RPMI7951 (cell line): ENCODE results near the gene TYMP. TPM values are rescaled to one million over a fixed set of nuclear protein-coding genes. Genes with fewer than 3 reads are reported as not detected.
"Not testable (repeated sequence)": the region's sequence is repeated elsewhere in the genome, so short reads cannot be mapped to it uniquely, and the experiment has no call there.

Source experiments
- DNase-seq: peaks from one replicate; pipeline ENCODE4 v3.0.0-alpha.2; 2012; ENCODE audit warnings: low read depth
- total RNA-seq: library from RNA; depleted of rRNA; stranded (reverse); fragments of >200 nt; shearing (Covaris generic); gene quantifications from 2 replicates; pipeline ENCODE4 v1.2.3, GENCODE V29; 2014

Gene TYMP
- total RNA-seq, 1 experiment from 2014 or later, result 16.5 TPM

- DNase-seq, result peak; percentile 47
Measured at GRCh38 chr22:50524676-50525103, 5.1 kb downstream of the TYMP start.

GRCh38 chr22:50523806-50524675, 5.8 kb downstream of the TYMP start:
- DNase-seq, result no peak

- no peak for DNase-seq
Measured at GRCh38 chr22:50523458-50523805, 6.4 kb downstream of the TYMP start.

- DNase-seq, result no peak
Measured at GRCh38 chr22:50522806-50523438, 6.9 kb downstream of the TYMP start.

GRCh38 chr22:50522208-50522805, 7.5 kb downstream of the TYMP start:
- no peak for DNase-seq

- no peak for DNase-seq
Measured at GRCh38 chr22:50521710-50522109, 8.1 kb downstream of the TYMP start.

DNA sequence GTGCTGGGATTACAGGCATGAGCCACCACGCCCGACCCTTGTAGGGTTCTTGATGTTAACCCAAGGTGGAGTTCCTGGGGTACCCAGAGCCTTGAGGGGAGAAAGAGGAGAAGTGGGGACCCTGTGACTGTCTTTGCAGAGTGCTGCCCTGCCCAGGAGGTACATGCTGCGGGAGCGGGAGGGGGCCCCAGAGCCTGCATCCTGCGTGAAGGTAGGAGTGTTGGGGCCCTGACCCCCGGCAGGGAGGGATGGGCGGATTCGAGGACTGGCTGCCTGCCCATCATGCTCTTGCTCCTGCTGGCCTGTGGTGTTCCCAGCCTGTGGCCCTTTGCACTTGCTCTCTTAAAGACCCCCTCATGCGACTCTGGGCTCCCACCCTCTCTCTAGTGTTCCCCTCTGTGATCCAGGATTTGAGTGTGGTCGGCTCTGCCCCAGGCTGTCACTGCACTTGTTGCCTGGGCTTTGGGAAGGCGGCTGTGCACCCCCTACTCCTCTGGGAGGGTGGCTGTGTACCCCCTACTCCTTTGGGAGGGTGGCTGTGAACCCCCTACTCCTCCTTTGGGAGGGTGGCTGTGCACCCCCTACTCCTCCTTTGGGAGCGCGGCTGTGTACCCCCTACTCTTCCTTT, 8.9 kb downstream of the TYMP start:
- DNase-seq, result no peak

DNA sequence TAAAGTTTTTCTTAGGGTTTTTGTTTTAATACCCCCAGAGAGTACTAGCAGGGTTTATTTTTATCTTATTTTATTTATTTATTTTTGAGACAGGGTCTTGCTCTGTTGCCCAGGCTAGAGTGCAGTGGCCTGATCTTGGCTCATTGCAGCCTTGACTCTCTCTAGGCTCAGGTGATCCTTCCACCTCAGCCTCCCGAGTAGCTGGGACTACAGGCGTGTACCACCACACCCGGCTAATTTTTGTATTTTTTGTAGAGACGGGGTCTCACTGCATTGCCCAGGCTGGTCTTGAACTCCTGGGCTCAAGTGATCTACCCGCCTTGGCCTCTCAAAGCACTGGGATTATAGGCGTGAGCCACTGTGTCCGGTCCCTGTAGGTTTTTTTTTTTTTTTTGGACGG, 9.6 kb downstream of the TYMP start:
- not testable (repeated sequence) for DNase-seq

DNA sequence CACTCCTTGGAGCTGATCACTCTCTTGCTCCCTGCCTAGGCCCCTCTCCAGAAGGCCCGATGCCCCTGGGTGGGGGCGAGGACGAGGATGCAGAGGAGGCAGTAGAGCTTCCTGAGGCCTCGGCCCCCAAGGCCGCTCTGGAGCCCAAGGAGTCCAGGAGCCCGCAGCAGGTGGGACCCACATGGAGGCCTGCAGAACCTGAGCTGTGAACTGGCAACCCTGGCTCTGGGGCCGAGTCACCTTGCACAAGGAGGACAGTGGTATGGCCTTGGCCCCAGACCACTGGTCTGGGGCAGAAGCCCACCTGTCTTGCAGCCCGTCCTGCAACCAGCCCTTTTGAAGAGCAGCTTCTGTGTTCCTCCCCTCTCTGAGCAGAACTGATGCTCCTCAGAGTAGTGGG, 10.7 kb downstream of the TYMP start:
- DNase-seq, result no peak

GRCh38 chr22:50518606-50519005, 11.2 kb downstream of the TYMP start:
- DNase-seq, result no peak

DNA sequence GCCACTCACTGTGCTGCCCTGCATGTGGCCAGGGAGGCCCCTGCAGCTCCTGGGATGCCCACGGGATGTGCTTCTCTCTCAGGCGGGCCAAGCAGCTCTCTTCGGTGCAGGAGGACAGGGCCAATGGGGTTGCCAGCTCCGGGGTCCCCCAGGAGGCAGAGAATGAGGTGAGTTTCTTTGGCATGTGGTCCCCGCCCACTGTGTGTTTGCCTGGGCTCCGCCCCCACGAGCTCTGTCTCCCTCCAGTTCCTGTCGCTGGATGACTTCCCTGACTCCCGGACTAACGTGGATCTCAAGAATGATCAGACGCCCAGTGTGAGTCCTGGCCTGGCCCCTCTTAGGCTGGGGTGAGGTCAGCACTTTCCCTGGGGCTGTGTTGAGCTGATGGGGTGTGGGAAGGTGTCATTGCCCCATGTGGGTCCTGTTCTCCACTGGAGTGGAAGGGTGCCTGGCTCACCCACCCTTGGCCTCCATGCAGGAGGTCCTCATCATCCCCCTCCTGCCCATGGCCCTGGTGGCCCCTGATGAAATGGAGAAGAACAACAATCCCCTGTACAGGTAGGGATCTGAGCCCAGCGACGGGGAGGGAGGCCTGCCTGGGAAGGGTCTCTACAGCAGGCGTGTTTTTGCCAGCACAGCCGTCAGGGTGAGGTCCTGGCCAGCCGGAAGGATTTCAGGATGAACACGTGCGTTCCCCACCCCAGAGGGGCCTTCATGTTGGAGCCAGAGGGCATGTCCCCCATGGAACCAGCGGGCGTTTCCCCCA, 12.1 kb downstream of the TYMP start:
- no peak for DNase-seq

DNA sequence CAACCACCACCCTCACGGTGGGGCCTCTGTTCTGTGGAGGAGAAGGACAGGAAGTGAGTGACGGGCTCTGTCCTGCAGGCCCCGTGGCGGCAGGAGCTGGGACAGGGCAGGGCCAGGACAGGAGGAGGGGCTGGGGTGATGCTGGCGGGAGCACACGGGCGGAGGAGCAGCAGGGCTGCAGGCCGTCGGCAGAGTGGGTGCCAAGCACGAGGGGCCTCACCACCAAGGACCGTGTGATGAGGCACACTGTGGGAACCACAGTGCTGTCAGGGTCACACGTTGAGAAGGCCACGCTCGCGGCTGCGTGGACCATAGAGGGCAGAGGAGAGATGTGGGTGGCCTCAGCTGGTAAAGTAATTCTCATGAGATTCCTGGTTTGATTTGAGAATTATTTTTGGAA, 12.9 kb downstream of the TYMP start:
- DNase-seq, result no peak

DNA sequence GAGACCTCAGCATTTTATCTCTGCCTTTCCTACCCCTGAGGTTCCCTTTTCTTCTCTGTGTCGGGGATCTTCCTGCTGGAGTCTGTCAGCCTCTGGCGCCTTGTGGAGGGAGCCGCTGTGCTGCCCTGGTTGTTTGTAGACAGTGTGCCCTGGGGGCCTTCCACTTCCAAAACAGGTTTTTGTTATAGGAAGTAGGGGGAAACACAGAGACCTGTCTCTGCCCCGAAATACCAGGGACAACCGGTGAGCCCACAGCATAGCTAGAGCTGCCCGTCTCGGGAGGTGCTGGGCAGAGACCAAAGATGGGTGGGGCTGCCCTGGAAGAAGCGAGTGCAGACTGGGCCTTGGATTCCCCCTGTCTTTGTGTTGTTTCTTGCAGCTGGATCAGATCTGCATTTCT, 13.7 kb downstream of the TYMP start:
- no peak for DNase-seq

DNA sequence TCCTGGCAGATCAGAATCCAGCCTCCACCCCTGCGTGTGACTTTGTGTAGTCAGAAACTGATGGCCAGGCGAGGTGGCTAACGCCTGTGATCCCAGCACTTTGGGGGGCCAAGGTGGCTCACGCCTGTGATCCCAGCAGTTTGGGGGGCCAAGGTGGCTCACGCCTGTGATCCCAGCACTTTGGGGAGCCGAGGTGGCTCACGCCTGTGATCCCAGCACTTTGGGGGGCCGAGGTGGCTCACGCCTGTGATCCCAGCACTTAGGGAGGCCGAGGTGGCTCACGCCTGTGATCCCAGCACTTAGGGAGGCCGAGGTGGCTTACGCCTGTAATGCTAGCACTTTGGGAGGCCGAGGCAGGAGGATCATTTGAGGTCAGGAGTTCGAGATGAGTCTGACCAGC, 16.6 kb downstream of the TYMP start:
- no peak for DNase-seq

- DNase-seq, result no peak
Measured at GRCh38 chr22:50508897-50509296, 20.9 kb downstream of the TYMP start.

- peak; percentile 92 for DNase-seq
Measured at GRCh38 chr22:50507991-50508884, 21.6 kb downstream of the TYMP start, which contains the start of gene NCAPH2. Gene NCAPH2, plus strand, starts transcription at chr22:50508224. Its CDS starts 114 bp downstream, at chr22:50508338.

DNA sequence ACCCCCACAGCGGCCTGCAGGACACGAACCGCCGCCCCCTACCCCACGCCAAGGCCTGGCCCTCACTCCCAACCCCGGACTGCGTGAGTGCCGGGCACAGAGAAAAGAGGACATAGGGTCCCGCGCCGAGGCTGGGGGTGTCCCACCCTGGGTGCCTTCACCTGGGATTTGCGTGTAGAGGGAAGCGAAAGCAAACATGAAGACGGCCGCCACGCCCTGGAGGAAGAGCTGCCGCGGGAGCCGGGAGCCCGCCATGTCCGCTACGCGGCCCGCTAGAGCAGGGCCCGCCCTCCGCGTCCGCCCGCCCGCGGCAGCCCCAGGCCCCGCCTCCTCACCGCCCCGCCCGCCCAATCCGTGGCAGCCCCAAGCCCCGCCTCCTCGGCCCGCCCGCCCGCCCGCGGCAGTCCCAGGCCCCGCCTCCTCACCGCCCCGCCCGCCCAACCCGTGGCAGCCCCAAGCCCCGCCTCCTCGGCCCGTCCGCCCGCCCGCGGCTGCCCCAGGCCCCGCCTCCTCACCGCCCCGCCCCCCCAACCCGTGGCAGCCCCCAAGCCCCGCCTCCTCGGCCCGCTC, 22.3 kb downstream of the TYMP start, which contains the start of gene LMF2:
Gene LMF2, minus strand, starts transcription at position 282 of the 570 bp plus-strand sequence. Its CDS starts 27 bp downstream, at position 255.
- no peak for DNase-seq

DNA sequence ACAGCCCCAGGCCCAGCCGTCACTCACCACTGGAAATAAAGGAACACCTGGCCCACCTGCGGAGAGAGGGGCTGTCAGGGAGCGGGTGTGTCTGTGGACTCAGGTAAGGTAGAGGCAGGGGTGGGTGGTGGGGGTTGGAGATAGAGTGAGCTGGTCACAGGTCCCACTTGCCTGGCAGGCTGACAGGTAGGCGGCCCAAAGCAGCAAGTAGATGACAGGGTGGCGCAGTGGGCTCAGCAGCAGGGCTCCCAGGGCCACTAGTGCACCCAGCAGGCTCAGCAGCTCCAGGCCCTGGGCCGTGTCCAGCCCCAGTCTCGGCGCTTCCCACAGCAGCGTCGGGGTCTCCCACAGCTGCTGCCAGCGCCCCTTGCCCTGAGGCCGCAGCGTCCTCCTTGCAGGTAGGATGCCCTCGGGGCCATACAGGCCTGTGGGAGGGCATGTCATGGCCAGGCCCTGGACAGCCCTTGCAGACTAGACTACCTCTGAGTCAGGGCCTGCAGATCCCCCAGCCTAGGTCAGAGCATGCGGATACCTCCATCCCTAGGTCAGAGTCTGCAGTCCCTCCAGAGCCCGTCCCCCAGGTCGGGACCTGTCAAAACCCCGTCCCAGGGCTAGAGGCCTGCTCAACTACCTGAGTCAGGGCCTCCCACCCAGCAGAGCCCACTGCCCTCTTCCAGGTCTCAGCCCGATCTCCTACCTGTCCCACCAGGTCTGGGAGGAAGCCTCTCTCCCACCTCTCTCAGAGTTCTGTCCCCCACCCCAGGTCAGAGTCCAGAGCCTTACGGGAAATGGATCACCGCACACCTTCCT, 23.0 kb downstream of the TYMP start:
- no peak for DNase-seq
